ENCODE measurements around the gene MEF2D.

MEF2D gene

GRCh38 chr1:156523801-156524480 lies 23.4 kb upstream of the MEF2D start:
- no peak for DNase-seq

DNA sequence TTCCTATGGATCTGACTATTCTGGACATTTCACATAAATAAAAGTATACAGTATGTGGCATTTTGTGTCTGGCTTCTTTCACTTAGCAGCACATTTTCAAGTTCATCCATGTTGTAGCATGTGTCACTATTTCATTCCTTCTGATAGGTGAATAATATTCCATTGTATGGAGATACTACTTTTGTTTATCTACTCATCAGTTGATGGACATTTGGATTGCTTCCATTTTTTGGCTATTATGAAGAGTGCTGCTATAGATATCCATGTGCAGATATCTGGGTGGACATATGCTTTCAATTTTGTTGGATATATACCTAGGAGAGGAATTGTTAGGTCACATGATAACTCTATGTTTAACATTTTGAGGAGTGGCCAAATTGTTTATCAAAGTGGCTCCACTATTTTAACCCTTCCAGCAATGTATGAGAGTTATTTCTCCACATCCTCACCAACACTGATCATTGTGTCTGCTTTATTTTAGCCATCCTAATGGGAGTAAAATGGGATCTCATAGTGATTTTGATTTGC lies 21.9 kb upstream of the MEF2D start:
- no peak for DNase-seq

- no peak for DNase-seq
Measured at GRCh38 chr1:156517748-156518147, 17.2 kb upstream of the MEF2D start.

- DNase-seq: no peak
Measured at GRCh38 chr1:156516821-156517220, 16.2 kb upstream of the MEF2D start.

DNA sequence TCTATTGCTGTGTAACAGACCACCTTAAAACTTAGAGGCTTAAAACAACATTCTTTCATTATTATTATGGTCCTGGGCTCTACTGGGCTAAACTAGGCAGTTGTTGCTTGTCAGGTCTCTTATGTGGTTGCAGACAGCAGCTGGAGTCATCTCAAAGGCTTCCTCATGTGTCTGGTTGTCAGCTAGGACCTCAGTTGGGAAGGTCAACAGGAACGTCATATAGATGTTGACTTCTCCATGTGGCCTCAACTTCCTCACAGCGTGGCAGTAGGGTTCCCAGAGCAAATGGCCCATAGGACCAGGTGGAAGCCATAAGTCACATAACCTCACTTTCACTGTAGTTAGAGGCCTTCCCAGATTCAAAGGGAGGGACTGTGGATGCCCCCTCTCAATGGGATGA lies 15.4 kb upstream of the MEF2D start:
- DNase-seq: no peak

GRCh38 chr1:156513185-156513584 lies 12.6 kb upstream of the MEF2D start:
- DNase-seq: no peak

GRCh38 chr1:156511644-156512043 lies 11.1 kb upstream of the MEF2D start:
- no peak for DNase-seq

DNA sequence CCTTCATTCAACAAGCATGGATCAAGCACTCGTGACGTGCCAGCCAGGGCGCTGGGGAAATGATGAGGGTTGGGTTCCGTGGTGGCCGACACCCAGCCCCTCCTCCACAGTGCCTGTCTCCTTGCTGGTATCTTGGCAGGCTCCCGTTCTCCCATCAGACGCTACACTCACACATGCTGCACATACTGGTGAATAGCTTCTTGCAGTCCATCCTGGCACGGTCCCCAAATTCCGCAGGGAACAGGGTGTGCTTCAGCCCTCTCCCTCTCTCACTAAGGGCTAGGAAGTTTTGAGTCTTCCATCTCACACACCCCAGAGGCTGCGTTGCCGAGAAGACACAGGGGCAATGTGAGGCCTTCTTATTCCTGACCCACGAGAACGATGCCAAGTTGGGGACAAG lies 10.1 kb upstream of the MEF2D start:
- DNase-seq: no peak

DNA sequence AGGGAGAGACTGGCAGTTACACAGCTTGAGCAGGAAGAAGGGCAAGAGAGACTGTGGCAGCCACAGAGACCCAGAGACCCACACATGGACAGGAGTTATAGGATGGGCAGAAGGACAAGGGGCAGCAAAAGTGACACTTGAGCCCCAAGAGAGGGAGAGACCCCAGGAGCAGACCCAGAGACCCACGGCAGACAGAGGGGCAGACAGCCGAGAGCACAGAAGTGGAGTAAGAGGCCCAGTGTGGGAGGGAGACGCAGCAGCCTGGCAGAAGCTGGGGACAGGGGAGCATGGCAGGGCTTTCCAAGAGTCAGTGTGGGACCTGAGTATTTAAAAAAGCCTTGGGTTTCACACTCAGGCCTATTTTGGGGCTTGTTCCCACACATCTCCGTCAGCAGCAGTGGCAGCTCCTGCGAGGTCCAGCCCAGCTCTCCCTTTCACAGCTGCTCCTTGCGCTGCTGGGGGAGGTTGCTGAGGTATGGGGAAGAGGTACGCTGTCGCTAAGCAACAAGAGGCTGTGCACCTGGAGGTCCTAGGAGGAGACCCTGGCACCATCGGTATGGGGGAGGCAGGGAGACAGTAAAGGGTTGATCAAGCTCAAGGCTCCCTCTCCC lies 9.0 kb upstream of the MEF2D start:
- no peak for DNase-seq

DNA sequence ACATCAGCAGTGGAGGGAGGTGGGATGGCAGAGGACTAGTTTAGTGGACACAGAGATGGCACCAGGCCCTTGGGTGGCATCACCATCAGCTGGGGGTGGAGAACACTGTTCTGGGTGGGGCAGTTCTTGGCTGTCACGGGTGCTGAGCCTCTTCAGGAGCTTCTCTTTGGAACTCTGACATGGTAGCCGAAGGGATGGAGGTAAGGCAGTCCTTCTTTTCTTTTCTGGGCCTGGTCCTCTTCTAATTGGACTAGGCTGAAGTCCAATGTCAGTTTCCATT lies 8.3 kb upstream of the MEF2D start:
- no peak for DNase-seq

- no peak for DNase-seq
Measured at GRCh38 chr1:156508205-156508954, 7.8 kb upstream of the MEF2D start.

- DNase-seq: no peak
Measured at GRCh38 chr1:156506450-156506849, 5.9 kb upstream of the MEF2D start.

- DNase-seq: no peak
Measured at GRCh38 chr1:156505679-156506298, 5.2 kb upstream of the MEF2D start.

DNA sequence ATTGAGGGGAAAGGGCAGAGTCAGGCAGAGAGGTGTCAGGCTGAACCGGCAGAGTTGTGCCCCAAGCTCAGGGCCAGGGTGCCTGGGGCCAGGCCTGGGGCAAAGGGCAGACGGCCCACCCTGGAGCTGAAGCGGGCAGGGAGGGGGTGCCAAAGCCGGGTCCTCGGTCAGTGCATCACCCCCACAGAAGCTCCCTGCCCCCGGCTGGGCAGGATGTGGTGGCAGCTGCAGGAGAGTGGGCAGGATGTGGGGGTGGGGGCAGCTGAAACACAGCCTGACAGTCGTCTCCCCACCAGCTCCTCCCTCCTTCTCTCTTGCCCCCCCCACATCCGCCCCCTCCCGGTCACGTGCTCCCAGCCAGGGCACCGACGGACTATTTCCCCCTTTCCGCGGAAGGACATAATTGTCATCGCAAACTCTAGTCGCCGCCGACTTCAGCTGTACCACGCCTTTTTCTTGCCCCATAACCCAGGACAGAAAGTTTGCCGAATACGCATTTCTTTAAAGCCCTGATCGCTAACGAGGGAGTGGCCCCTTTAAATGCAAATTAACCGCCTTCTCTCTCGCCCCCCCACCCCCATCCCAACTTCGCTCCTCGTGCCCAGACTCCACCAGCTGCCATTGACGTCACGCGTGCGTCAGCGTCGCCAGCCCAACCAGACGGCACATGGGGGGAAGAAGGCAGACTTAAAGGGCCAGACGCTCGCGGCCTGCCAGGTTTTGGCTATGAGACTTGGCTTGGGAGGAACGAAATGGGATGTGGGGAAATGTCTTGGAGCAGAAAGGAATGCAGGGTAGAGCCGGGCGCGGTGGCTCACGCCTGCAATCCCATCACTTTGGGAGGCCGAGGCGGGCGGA lies 4.5 kb upstream of the MEF2D start:
- DNase-seq: peak; percentile 93

DNA sequence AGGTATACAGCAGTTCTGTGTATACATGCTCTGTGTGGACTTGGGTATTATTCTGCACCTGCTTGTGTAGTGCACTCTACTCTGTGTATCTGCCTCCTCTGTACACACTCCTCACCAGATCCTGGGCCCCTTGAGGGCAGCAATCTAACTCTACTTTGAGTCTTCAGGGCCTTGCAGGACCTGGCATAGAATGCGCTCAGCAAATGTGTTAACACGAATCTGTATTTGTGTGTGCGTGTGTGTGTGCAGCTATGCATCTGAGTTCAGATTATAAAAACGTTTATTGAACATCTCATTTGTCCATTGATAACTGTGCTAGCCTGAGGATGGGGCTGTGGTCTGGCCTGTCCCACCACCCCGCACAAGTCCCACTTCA lies 3.9 kb upstream of the MEF2D start:
- no peak for DNase-seq

GRCh38 chr1:156503698-156504437 lies 3.3 kb upstream of the MEF2D start:
- no peak for DNase-seq

GRCh38 chr1:156502894-156503697 lies 2.5 kb upstream of the MEF2D start:
- no peak for DNase-seq

- DNase-seq: no peak
Measured at GRCh38 chr1:156502391-156502893, 1.9 kb upstream of the MEF2D start.

DNA sequence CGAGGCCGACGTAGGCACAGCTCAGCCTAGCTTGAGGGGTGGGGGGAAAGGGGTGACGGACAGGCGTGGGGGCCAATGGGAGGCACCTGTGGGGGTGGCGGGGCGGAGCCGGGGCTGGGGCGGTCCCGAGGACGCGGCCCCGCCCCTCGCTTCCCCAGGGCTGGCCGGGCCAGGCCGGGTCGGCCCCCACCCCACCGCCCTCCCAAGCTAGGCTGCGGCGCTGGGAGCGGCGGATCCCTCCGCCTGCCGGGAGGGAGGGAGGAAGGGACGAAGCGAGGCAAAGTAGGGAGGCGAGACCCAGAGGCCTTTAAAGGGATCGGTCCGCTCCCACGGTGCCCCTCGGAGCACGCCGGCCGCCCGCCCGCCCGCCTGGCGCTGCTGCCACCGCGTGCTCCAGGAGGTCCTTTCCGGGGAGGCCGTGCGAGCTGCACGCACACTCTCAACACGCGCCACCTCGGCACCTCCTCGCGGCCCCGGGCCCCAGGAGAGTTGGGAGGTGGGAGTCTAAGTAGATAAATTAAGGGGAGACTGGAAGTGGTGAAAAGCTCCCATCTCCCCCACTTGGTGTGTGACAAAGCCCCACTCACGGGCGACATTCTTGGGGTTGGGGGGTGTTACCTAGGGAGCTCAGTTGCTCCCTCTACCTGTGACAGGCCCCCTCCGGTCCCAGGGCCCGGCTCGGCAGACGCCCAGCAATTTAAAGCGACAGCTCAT lies 375 bp upstream of the MEF2D start:
- DNase-seq: peak; percentile 87

DNA sequence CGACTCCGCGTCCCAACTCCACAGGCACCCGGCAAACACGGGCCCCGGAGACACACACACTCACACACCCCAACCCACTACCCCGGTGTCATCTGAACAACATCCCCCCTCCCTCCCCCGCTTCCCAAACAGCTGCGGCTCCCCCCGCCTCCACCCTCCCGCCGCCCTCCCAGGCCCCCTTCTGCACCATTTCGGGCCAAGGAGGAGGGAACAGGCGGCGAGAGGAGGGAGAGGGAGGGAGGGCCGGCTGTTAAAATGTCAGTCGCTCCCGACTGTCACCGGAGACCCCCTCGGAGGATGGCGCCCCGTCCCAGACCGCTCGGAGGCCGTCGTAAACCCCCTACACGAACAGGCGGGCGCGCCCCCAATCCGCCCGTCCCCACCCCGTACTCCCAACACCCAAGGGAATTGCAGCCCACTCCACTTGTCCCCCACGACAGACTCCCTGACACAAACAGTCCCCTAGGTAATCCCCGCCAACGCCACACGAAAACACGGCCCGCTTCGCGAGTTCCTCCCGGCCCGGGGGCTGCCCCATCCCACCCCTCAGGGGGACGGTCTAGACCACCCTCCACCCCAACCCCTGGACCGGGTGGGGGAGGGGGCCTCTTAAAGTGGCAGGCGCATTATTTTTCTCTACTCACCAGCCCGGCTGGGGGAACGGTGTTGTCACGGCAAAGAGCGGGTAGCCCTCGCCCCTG lies 583 bp downstream of the MEF2D start:
- no peak for DNase-seq
